HEK293 (cell line): ENCODE measurements around the gene PPIL6.

ENCODE experiments used
- KLF16 ChIP-seq: fragments of 450-650 bp; formaldehyde crosslinking; IDR thresholded peaks from 2 replicates; pipeline ENCODE4 v1.5.1; 2017; ENCODE audit warnings: missing biosample characterization, missing genetic modification characterization
- ZNF274 ChIP-seq, 2 experiments: fragments of 200-500 bp in 1 of 2; fragments of 450-650 bp in 1 of 2; sonication (Bioruptor generic) in 1 of 2; formaldehyde crosslinking in 1 of 2; IDR thresholded peaks; 2 replicates each; pipeline versions ENCODE4 v1.5.1 to v1.6.1; 2014 to 2016; ENCODE audit warnings: borderline replicate concordance in 1 of 2, inconsistent platforms in 1 of 2, low read length in 1 of 2, missing biosample characterization in 1 of 2, missing genetic modification characterization in 1 of 2

DNA sequence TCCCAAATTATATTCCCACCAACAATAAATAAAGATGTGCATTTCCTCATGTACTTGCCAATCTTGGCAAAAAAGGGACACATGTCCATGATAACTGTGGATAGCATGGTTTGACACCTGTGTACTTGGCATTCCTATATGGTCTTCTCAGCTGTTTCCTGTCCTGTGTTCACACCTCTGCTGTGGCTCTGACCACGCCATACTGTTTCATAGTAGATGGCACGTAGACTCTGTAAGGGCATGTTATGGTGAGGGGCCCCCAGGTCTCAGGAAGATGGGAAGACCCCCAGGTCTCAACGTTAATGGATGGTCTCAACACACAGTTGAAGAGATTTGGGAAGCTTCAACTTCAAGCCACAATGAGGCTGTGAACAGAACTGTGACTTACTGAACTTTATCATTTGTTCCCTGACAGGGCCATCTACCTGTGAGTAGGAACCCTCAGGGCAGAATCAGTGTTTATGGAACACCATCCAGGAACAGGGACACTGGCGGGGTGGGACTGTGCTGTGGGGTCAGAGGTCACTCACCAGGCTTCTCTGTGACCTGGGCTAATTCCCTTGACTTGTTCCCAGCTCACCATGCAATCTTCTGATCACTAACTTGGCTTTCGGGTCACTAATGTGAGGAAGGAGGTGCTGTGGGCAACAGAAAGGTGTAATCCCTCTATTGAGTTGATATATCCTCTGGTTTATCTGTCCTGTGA, 30.8 kb upstream of the PPIL6 start:
- TF ChIP-seq KLF16 (tag by site-specific recombination), result no peak
- no peak for TF ChIP-seq ZNF274 (IDR thresholded peaks at IDR 0.05; ENCODE audit: low read length)
- no peak for TF ChIP-seq ZNF274 (tag by site-specific recombination; IDR thresholded peaks at IDR 0.05; ENCODE audit: borderline replicate concordance)
